Omental fat pad (tissue), 4 donors: ENCODE measurements around the gene INHA. TPM values are rescaled to one million over a fixed set of nuclear protein-coding genes. Genes with fewer than 3 reads are reported as not detected.

Experiments
- ATAC-seq: fragments of 150-250 bp; one replicate; pipeline ENCODE4 v1.9.1; 2016; ENCODE audit warnings: mild to moderate bottlenecking, moderate library complexity; ENCODE audit not compliant: low FRiP score
- DNase-seq: peaks from one replicate; pipeline ENCODE4 v3.0.0-alpha.2; 2019; ENCODE audit warnings: low spot score
- total RNA-seq, 4 donors: library from RNA; depleted of rRNA; stranded (reverse); fragments of >200 nt; gene quantifications; one replicate each; pipeline ENCODE4 v1.1.0, GENCODE V29; 2016
- TF ChIP-seq, protein P1 (sequence below), 3 donors: fragments of 450-650 bp; IDR thresholded peaks; one replicate each; pipeline ENCODE4 v1.5.1; 2016 to 2017; ENCODE audit warnings: antibody characterized with exemption in 3 of 3, mild to moderate bottlenecking in 3 of 3, moderate library complexity in 2 of 3

The INHA gene
- total RNA-seq, 4 donors from 2014 or later, result 0.88 to 1.1 TPM; not detected in 2

DNA sequence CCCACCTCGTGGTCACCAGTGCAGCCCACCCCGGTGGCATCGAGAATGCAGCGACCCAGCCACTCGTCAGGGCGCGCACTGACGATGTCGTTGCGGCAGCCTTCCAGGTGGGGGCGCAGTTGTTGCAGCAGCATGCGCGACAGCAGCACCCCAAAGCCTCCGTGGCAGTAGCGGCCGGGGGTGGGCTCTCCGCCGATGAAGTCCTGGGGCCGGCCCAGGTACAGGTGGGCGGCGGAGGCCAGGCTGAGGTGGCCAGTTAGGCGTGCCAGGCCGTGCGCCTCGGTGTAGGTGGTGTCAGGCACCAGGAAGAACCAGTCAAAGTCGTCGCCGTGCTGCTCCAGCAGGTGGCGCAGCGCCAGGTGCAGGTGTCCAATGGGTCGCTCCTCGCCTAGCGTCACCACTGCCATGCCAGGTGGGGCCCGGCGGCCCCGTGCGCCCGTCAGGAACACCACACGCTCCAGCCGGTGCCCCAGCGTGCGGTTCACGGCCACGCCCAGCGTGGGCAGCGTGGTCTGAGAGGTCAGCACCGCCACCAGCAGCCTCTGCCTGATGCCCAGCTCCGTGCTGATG, 30.4 kb upstream of the INHA start:
- ATAC-seq, result peak; percentile 3
- DNase-seq, result peak; percentile 68
- TF ChIP-seq, protein P1, sequence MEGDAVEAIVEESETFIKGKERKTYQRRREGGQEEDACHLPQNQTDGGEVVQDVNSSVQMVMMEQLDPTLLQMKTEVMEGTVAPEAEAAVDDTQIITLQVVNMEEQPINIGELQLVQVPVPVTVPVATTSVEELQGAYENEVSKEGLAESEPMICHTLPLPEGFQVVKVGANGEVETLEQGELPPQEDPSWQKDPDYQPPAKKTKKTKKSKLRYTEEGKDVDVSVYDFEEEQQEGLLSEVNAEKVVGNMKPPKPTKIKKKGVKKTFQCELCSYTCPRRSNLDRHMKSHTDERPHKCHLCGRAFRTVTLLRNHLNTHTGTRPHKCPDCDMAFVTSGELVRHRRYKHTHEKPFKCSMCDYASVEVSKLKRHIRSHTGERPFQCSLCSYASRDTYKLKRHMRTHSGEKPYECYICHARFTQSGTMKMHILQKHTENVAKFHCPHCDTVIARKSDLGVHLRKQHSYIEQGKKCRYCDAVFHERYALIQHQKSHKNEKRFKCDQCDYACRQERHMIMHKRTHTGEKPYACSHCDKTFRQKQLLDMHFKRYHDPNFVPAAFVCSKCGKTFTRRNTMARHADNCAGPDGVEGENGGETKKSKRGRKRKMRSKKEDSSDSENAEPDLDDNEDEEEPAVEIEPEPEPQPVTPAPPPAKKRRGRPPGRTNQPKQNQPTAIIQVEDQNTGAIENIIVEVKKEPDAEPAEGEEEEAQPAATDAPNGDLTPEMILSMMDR (IDR thresholded peaks at IDR 0.05), result peak in 1 of 3 donors; percentile 84

DNA sequence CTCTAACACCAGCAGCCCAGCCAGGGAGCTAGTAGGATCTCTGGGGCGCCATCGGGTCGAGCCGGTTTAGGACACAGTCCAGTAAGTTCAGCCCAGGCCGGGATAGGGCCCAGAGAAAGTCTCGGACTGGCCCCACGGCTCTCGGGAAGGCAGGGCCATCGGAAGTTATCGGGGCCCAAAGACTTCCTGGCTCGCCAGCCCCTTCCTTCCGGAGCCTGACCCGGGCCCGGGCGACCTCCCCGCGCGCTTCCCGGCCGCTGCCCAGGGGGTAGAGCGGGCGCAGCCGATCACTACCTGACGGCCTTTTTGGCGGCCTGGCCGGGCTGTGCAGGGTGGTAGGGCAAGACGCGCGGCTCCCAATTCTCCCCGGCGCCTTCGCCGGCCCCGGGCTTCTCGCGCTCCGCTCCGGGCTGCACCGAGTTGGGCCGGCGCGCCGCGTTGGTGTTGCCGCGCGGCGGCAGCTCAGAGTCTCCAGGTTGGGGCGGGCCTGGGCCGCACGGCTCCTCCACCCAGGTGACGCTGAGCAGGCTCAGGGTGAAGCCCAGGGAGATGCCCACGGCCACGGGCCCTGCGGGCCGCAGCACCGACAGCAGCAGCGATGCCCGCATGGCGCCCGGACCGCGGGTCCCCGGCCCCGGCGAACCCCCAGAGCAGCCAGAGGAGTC, 29.0 kb upstream of the INHA start:
- TF ChIP-seq, protein P1 (IDR thresholded peaks at IDR 0.05), result no peak
- peak; percentile 32 for ATAC-seq

DNA sequence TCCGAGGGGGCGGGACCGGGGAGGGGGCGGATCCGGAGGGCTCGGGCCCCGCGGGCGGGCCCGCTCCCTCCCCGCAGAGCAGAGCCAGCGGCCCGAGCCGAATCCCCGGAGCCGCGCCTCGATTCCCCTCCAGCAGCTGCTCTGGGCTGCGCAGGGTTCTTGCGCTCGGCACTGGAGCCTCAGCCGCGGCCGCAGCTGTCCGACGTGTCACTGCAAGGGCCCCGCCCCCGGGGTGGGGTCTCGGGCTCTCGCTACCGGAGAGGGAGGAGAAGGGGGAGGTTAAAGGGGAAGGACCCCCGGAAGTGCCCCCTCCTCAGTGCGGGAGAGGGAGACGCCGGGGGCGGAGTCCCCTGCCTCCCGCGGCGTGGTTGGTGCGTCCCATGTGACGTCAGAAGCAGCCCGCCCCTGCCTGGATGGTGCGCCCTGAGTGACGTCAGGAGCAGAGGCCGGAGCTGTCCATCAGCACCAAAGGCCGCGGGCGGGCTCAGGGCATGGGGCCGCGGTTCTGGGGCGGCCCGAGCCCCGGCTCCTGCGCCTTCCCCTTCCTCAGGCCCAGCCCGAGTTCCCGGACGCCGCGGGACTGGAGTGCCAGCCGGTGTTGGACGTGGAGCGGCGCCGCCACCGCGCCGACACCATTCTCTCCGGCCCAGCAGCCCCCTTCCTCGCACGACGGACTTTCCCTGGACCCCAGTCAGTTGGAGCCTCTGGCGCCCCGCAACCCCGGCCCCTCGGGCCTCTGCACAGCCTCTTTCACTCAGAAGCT, 28.3 kb upstream of the INHA start, which contains the start of the genes CHPF and TMEM198:
Gene CHPF, minus strand, starts transcription at position 214 of the 763 bp plus-strand sequence. CDS start 271 bp downstream, outside the sequence.
Gene TMEM198, plus strand, starts transcription at position 433 of the 763 bp plus-strand sequence. CDS start 700 bp downstream, outside the sequence.
- TF ChIP-seq, protein P1 (IDR thresholded peaks at IDR 0.05), result no peak
- DNase-seq, result peak; percentile 91
- ATAC-seq, result peak; percentile 92

More for the DNA sequence above, 29.0 kb upstream of the INHA start:
- no peak for DNase-seq

DNA sequence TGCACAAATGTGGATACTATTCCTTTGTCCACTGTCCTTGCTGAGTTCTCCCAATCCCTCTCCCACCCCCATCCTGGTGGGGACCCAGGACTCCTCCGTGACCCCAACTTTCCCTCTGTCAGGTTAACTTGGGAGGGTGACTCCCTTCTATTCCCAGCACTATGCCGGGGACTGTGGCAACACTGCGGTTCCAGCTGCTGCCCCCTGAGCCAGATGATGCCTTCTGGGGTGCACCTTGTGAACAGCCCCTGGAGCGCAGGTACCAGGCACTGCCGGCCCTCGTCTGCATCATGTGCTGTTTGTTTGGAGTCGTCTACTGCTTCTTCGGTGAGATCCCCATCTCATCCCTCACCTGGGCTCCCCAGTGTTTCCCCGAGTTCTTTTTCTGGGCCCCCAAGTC, 27.5 kb upstream of the INHA start:
- TF ChIP-seq, protein P1 (IDR thresholded peaks at IDR 0.05), result no peak
- DNase-seq (no peak), ATAC-seq (no peak)

DNA sequence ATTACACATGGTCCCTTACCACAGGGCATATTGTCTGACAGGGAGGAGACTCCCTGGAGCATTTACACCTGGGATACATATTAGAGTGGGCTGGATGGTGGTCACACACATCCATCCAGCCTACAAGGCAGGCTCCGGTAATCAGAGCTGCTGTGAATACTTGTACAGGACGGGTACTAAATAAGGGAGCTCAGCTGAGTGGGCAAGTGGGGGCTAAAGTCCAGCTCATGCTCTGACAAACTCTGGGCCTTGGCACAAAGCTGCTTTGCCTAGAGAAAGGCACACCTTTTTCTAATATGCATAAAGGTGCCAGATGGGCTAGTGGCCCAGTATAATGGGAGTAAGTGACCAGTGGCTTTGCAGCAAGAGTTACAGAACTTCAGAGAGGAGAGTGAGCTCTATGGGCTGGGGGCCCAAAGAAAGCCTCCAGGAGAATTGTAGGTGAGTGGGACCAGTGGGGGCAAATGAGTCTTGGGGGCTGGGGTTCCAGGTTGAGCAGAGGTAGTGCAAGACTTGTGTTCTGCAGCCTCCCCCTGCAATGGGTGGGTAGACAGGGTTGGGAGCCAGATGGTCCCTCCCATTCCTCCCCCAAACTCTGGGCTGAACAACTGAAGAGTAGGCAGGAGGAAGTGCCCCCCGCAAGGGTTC, 26.7 kb upstream of the INHA start:
- ATAC-seq (no peak), DNase-seq (no peak)
- TF ChIP-seq, protein P1 (IDR thresholded peaks at IDR 0.05), result no peak

DNA sequence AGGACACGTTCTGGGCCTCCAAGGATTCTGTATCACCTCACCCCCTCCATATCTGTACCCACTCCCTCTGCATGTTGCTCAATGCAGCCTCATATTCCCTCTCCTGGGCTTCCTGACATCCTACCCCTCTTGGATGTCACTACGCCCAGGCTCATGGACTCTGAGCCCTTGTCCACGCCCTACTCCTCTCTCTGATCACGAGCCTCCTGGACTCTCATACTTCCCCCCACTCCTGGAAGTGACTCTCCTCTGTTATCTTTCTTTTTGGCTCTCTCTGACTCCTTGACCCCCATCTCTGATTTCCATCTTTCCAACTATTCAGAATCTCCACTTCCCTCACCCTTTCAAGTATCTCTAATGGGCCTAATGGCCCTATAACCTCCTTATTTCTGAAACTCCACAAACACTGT, 26.2 kb upstream of the INHA start:
- TF ChIP-seq, protein P1 (IDR thresholded peaks at IDR 0.05), result no peak
- no peak for DNase-seq
- ATAC-seq, result no peak
